Calu3 (cell line): Measurements from ENCODE around the gene TTLL5. TPM values are rescaled to one million over a fixed set of nuclear protein-coding genes. Genes with fewer than 3 reads are reported as not detected.

Source experiments
- BruUV-seq: library from RNA; stranded (reverse); fragments of 400-500 nt; replicated peaks from 2 replicates; lab custom pipeline; 2021; lab: Mats Ljungman, UMichigan
- CTCF ChIA-PET: fragments of 300-600 bp; sonication (Branson Sonifier 250); formaldehyde crosslinking; loops from one replicate; lab custom pipeline; 2022; ENCODE audit warnings: antibody characterized with exemption; lab: Charles Lee
- DNase-seq: peaks from one replicate; pipeline ENCODE4 v3.0.0; 2022
- H3K27ac Mint-ChIP-seq: one replicate; pipeline ENCODE4 v1.8.0; 2022; ENCODE audit warnings: mixed read lengths; ENCODE audit not compliant: unreplicated experiment
- H3K27me3 Mint-ChIP-seq: one replicate; pipeline ENCODE4 v1.8.0; 2022; ENCODE audit warnings: mixed read lengths; ENCODE audit not compliant: unreplicated experiment
- H3K36me3 Mint-ChIP-seq: one replicate; pipeline ENCODE4 v1.8.0; 2022; ENCODE audit warnings: mild to moderate bottlenecking, moderate library complexity, mixed read lengths; ENCODE audit not compliant: insufficient read depth, unreplicated experiment
- H3K4me1 Mint-ChIP-seq: one replicate; pipeline ENCODE4 v1.8.0; 2022; ENCODE audit warnings: mild to moderate bottlenecking, low read depth, mixed read lengths; ENCODE audit not compliant: unreplicated experiment
- H3K4me3 Mint-ChIP-seq: one replicate; pipeline ENCODE4 v1.8.0; 2022; ENCODE audit warnings: mild to moderate bottlenecking, low read depth, moderate library complexity, mixed read lengths; ENCODE audit not compliant: unreplicated experiment
- H3K9me3 Mint-ChIP-seq: one replicate; pipeline ENCODE4 v1.8.0; 2022; ENCODE audit warnings: low read depth, mixed read lengths; ENCODE audit not compliant: unreplicated experiment
- intact Hi-C: fragments of 100-400 bp; cut with micrococcal nuclease; formaldehyde crosslinking; loops from one replicate; pipeline ENCODE4 v1.10.0; 2022; ENCODE audit not compliant: unreplicated experiment
- total RNA-seq: library from RNA; stranded (reverse); gene quantifications from 2 replicates; pipeline ENCODE4 v1.2.3, GENCODE V29; 2022
- TF ChIP-seq, protein P1 (sequence below): fragments of 200-600 bp; IDR thresholded peaks from one replicate; pipeline ENCODE4 v1.8.0; 2022; ENCODE audit warnings: antibody characterized with exemption; ENCODE audit not compliant: unreplicated experiment

Gene TTLL5
- total RNA-seq, 1 experiment from 2014 or later = 47.5 TPM

DNA sequence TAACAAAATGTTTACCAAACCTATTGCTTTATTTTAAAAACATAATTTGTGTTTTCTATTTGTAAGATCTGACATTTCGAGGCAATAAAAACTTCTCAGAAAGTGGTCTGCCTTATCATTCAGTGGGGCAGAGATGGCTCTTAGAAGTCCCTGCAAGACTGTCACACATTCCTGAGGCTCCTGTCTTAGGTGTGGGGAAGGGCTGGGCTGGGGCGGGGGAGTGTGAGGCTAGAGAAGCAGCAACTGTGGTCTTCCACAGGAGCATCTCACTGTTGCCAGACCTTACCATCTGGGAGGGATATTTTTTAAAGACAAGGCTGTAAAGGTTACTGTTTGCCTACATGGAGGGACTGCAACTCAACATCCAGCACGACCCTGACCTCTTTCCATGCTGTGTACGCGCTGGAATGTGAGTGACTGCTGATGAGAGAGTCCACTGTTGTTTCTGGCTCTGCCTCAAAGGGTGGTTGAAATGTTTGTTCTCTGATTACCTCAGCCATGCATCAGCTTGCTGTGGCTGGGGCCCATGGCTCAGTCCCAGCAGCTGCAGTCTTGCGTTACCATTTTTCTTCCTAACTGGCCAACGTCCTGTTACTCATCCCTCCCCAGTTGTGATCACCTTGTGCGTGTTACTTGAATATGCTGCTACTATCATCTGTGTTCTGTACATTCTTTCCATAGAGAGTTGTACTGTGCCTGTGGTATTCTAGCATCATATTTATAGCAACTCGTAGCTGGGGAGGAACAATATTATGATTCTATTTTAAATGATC, 12.8 kb upstream of the TTLL5 start:
- H3K4me1 Mint-ChIP-seq = no peaks in the 10 kb centered on the region
- CTCF ChIA-PET = no interaction called here
- TF ChIP-seq, protein P1, sequence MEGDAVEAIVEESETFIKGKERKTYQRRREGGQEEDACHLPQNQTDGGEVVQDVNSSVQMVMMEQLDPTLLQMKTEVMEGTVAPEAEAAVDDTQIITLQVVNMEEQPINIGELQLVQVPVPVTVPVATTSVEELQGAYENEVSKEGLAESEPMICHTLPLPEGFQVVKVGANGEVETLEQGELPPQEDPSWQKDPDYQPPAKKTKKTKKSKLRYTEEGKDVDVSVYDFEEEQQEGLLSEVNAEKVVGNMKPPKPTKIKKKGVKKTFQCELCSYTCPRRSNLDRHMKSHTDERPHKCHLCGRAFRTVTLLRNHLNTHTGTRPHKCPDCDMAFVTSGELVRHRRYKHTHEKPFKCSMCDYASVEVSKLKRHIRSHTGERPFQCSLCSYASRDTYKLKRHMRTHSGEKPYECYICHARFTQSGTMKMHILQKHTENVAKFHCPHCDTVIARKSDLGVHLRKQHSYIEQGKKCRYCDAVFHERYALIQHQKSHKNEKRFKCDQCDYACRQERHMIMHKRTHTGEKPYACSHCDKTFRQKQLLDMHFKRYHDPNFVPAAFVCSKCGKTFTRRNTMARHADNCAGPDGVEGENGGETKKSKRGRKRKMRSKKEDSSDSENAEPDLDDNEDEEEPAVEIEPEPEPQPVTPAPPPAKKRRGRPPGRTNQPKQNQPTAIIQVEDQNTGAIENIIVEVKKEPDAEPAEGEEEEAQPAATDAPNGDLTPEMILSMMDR = no peak
- no peak for DNase-seq
- no peak overlapping the region for H3K4me3 Mint-ChIP-seq
- no peaks in the 10 kb centered on the region for H3K27me3 Mint-ChIP-seq
- intact Hi-C loops = no loop called here
- no peaks in the 10 kb centered on the region for H3K9me3 Mint-ChIP-seq
- H3K27ac Mint-ChIP-seq = no peak overlapping the region
- BruUV-seq = no TSS peak
- peaks cover 6% of the 10 kb centered on the region for H3K36me3 Mint-ChIP-seq

DNA sequence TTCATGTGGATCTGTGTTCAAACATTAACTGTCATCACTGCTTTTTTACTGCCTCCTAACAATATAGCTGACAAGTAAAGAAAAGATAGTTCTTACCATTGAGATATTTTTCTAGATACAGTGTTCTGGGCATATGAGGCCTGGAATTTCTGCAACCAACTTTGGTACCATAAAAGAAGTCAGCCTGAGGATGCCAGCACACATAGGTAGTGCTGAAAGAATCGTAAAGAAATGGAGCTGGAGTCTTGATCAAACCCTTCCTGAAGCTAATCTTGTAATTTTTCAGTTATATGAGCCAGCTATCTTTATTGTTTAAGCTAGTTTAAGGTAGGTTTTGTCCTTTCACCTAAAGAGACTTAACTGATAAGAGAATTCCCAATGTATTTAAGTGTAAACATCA, 11.7 kb upstream of the TTLL5 start:
- intact Hi-C loops = no loop called here
- no peak for DNase-seq
- BruUV-seq = no TSS peak
- Mint-ChIP-seq H3K4me1 (no peaks in the 10 kb centered on the region), H3K27me3 (no peaks in the 10 kb centered on the region), H3K36me3 (peaks cover 6% of the 10 kb centered on the region), H3K27ac (no peak overlapping the region), H3K4me3 (no peak overlapping the region), H3K9me3 (no peaks in the 10 kb centered on the region)
- TF ChIP-seq, protein P1 = no peak
- CTCF ChIA-PET = interaction anchor here (0.5 kb wide), 1 partner anchor 1392 kb away, joined by 4 read pairs; no protein-coding TSS in a partner anchor

DNA sequence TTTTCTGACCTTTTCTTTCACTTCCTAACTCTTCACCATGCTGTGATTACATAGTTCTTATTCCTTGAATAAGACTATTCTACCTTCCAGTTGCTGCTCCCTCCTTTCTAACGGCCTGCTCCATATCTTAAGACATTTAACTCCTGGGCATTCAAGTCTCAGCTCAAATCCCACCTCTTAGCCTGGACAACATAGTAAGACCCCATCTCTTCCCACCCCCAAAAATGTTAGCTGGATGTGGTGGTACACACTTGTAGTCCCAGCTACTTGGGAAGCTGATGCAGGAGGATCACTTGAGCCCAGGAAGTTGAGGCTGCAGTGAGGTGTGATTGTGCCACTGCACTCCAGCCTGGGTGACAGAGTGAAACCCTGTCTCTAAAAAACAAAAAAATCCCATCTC, 11.3 kb upstream of the TTLL5 start:
- BruUV-seq = no TSS peak
- intact Hi-C loops = loop anchor here (10.0 kb wide), 1 partner anchor 335 kb away; no protein-coding TSS in a partner anchor
- no peaks in the 10 kb centered on the region for H3K27me3 Mint-ChIP-seq
- H3K4me1 Mint-ChIP-seq = no peaks in the 10 kb centered on the region
- peaks cover 7% of the 10 kb centered on the region for H3K36me3 Mint-ChIP-seq
- CTCF ChIA-PET = no interaction called here
- H3K27ac Mint-ChIP-seq = no peak overlapping the region
- no peaks in the 10 kb centered on the region for H3K9me3 Mint-ChIP-seq
- no peak overlapping the region for H3K4me3 Mint-ChIP-seq
- DNase-seq = no peak
- TF ChIP-seq, protein P1 = no peak

DNA sequence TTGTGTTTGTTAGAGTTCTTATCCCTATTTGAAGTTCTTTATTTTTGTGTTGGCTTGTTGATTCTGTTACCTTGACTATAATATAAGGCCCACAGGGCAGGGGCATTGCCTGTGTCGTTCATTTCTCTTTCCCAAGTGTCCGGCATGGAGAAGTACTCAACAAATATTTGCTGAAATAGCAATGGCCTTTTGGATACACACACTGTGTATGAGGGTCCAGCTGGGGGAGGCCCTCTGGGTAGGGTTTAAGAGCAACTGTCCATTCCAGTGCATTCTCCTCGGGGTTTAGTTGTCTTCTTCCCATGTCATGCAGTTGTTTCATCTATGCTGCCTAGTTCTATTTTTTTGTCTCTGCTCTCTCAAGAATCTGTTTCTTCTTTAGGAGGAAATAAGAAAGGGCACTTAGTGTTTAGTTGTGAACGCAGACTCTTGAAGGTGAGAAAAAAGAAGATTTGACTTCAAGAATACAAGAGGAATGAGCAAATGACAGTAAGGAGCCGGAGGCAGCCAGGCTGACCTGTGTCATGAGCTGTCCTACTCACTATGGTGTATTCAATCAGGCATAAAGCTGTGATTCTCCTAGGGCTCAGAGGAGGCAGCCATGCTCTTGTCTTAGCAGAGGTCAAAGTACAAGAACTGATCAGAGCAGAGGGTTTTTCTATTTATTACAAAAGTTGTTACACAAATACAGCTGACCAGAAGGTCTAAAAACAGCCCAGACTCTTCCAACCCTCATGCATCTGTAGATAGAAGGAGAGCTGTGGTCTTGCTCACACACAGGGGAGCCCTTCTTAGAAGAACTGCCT, 10.6 kb upstream of the TTLL5 start:
- Mint-ChIP-seq H3K4me3 (no peak overlapping the region), H3K4me1 (no peaks in the 10 kb centered on the region), H3K9me3 (no peaks in the 10 kb centered on the region), H3K27ac (no peak overlapping the region), H3K27me3 (no peaks in the 10 kb centered on the region), H3K36me3 (peaks cover 13% of the 10 kb centered on the region)
- CTCF ChIA-PET = no interaction called here
- intact Hi-C loops = loop anchor here (10.0 kb wide), 1 partner anchor 336 kb away; no protein-coding TSS in a partner anchor
- no TSS peak for BruUV-seq
- no peak for DNase-seq
- TF ChIP-seq, protein P1 = no peak
